HepG2 (cell line): ENCODE data around the gene RASSF4. TPM values are rescaled to one million over a fixed set of nuclear protein-coding genes. Genes with fewer than 3 reads are reported as not detected.

ENCODE experiments used
- ATAC-seq: fragments of 200-7000 bp; cut with Tn5 transposase; 3 replicates; pipeline ENCODE4 v1.9.1; 2020; ENCODE audit warnings: mild to moderate bottlenecking, moderate library complexity
- BruUV-seq: library from RNA; stranded (reverse); fragments of 400-500 nt; replicated peaks from 2 replicates; lab custom pipeline; 2021; lab: Mats Ljungman, UMichigan
- CTCF ChIA-PET: fragments of 300-600 bp; formaldehyde crosslinking; extraction: SDS; loops from one replicate; lab custom pipeline; 2021; ENCODE audit warnings: low total read pairs, inconsistent platforms, low intra/inter-chr PET ratio; lab: Yijun Ruan, JAX
- POLR2A ChIA-PET: fragments of 350-600 bp; sonication (Branson Sonifier 250); formaldehyde crosslinking; loops from one replicate; lab custom pipeline; 2020; ENCODE audit warnings: antibody characterized with exemption, inconsistent platforms; lab: Yijun Ruan, JAX
- DNase-seq: peaks from one replicate; pipeline ENCODE4 v3.0.0-alpha.2; 2015; ENCODE audit warnings: low spot score
- FAIRE-seq: peaks from 3 replicates; lab custom pipeline; 2011; peaks lifted over from hg19 to GRCh38; lab: Jason Lieb, UNC
- H2AFZ ChIP-seq: one replicate; pipeline ENCODE4 v1.6.1; 2011; ENCODE audit warnings: low read length, inconsistent platforms
- H3K27ac ChIP-seq: fragments of 300-600 bp; 3 replicates; pipeline ENCODE4 v1.8.0; 2011; ENCODE audit warnings: mixed run types, mild to moderate bottlenecking, mixed read lengths, low read length, inconsistent platforms; ENCODE audit not compliant: insufficient read depth; ENCODE audit errors: extremely low read length
- H3K27me3 ChIP-seq, 2 experiments: fragments of 200-600 bp in 1 of 2; 2 replicates in 1 of 2; 3 replicates in 1 of 2; pipeline versions ENCODE4 v1.6.0 to v1.8.0; 2011; ENCODE audit warnings: low read length in 2 of 2, mild to moderate bottlenecking in 2 of 2, moderate library complexity in 2 of 2, inconsistent platforms in 1 of 2; ENCODE audit not compliant: insufficient read depth in 2 of 2, control insufficient read depth in 1 of 2
- H3K36me3 ChIP-seq, 2 experiments: fragments of 200-600 bp in 1 of 2; replicated peaks in 1 of 2; 2 replicates in 1 of 2; 3 replicates in 1 of 2; pipeline versions ENCODE4 v1.5.1 to v1.8.0; 2011; ENCODE audit warnings: low read length in 2 of 2, inconsistent platforms in 1 of 2; ENCODE audit not compliant: insufficient read depth in 2 of 2, control insufficient read depth in 1 of 2
- H3K4me1 ChIP-seq: 2 replicates; pipeline ENCODE4 v1.5.1; 2012; ENCODE audit warnings: low read length, inconsistent platforms; ENCODE audit not compliant: insufficient read depth
- H3K4me2 ChIP-seq: 2 replicates; pipeline ENCODE4 v1.6.0; 2011; ENCODE audit warnings: low read depth, low read length, inconsistent platforms
- H3K4me3 ChIP-seq, 3 experiments: fragments of 200-600 bp in 1 of 3; sonication (generic), shearing (Covaris generic) in 1 of 3; replicated peaks in 1 of 3; 2 replicates each; pipeline ENCODE4 v1.5.1; 2011 to 2016; ENCODE audit warnings: low read length in 3 of 3, inconsistent platforms in 2 of 3, low read depth in 2 of 3, mild to moderate bottlenecking in 2 of 3, control low read depth in 1 of 3, mixed read lengths in 1 of 3; ENCODE audit not compliant: insufficient read depth in 1 of 3
- H3K79me2 ChIP-seq: one replicate; pipeline ENCODE4 v1.6.1; 2011; ENCODE audit warnings: low read length, inconsistent platforms; ENCODE audit not compliant: insufficient read depth
- H3K9ac ChIP-seq: 2 replicates; pipeline ENCODE4 v1.6.0; 2011; ENCODE audit warnings: mild to moderate bottlenecking, low read depth, low read length, inconsistent platforms; ENCODE audit not compliant: insufficient read depth
- H3K9me3 ChIP-seq: 2 replicates; pipeline ENCODE4 v1.5.1; 2012; ENCODE audit warnings: mild to moderate bottlenecking, low read length
- H4K20me1 ChIP-seq: 2 replicates; pipeline ENCODE4 v1.6.0; 2011; ENCODE audit warnings: inconsistent platforms, mild to moderate bottlenecking, low read length, moderate library complexity; ENCODE audit not compliant: insufficient read depth
- BRCA1 ChIP-seq: sonication (generic); formaldehyde crosslinking; IDR thresholded peaks from 2 replicates; pipeline ENCODE4 v1.4.0; 2020; ENCODE audit warnings: missing genetic modification reagents
- EED ChIP-seq: sonication (generic); formaldehyde crosslinking; IDR thresholded peaks from 2 replicates; pipeline ENCODE4 v1.5.0; 2020; ENCODE audit warnings: mild to moderate bottlenecking, missing genetic modification reagents
- FOXK1 ChIP-seq: sonication (generic); formaldehyde crosslinking; IDR thresholded peaks from 2 replicates; pipeline ENCODE4 v1.4.0; 2020; ENCODE audit warnings: low read depth, missing genetic modification reagents, borderline replicate concordance
- FOXO1 ChIP-seq: sonication (generic); formaldehyde crosslinking; IDR thresholded peaks from 2 replicates; pipeline ENCODE4 v1.4.0; 2020; ENCODE audit warnings: missing genetic modification reagents
- HNF4A ChIP-seq: sonication (generic); formaldehyde crosslinking; IDR thresholded peaks from 2 replicates; pipeline ENCODE4 v1.4.0; 2020; ENCODE audit warnings: missing genetic modification reagents
- HNRNPLL ChIP-seq: fragments of 200-400 bp; formaldehyde crosslinking; IDR thresholded peaks from 2 replicates; pipeline ENCODE4 v1.6.1; 2017; ENCODE audit warnings: mild to moderate bottlenecking, low read depth, low read length; ENCODE audit not compliant: poor library complexity, severe bottlenecking
- HOXD1 ChIP-seq: sonication (generic); formaldehyde crosslinking; IDR thresholded peaks from 2 replicates; pipeline ENCODE4 v1.5.0; 2020; ENCODE audit warnings: missing genetic modification reagents
- IRF9 ChIP-seq: sonication (generic); formaldehyde crosslinking; IDR thresholded peaks from 2 replicates; pipeline ENCODE4 v1.8.0; 2022; ENCODE audit warnings: missing genetic modification reagents, mild to moderate bottlenecking, borderline replicate concordance
- KAT8 ChIP-seq: IDR thresholded peaks from 2 replicates; pipeline ENCODE4 v1.6.1; 2016; ENCODE audit warnings: missing genetic modification reagents, missing compliant biosample characterization
- MEF2D ChIP-seq: sonication (generic); formaldehyde crosslinking; IDR thresholded peaks from 2 replicates; pipeline ENCODE4 v1.5.1; 2020; ENCODE audit warnings: mild to moderate bottlenecking, missing genetic modification reagents
- MXD3 ChIP-seq: IDR thresholded peaks from 2 replicates; pipeline ENCODE4 v1.6.1; 2016; ENCODE audit warnings: mild to moderate bottlenecking, missing biosample characterization, missing genetic modification reagents
- NFYC ChIP-seq: IDR thresholded peaks from 2 replicates; pipeline ENCODE4 v1.6.1; 2016; ENCODE audit warnings: missing genetic modification reagents, missing compliant biosample characterization
- SP2 ChIP-seq: sonication (generic); formaldehyde crosslinking; IDR thresholded peaks from 2 replicates; pipeline ENCODE4 v1.5.1; 2020; ENCODE audit warnings: mild to moderate bottlenecking, missing genetic modification reagents
- TBX2 ChIP-seq: sonication (generic); formaldehyde crosslinking; IDR thresholded peaks from 2 replicates; pipeline ENCODE4 v1.5.0; 2020; ENCODE audit warnings: missing genetic modification reagents, mild to moderate bottlenecking, borderline replicate concordance
- ZNF136 ChIP-seq: sonication (generic); formaldehyde crosslinking; IDR thresholded peaks from 2 replicates; pipeline ENCODE4 v1.8.1; 2022; ENCODE audit warnings: low read depth, mild to moderate bottlenecking, moderate library complexity, missing genetic modification reagents
- ZNF30 ChIP-seq: sonication (generic); formaldehyde crosslinking; IDR thresholded peaks from 2 replicates; pipeline ENCODE4 v1.5.0; 2020; ENCODE audit warnings: mild to moderate bottlenecking, missing genetic modification reagents
- WGBS: methylation state at CpG from one replicate; pipeline ENCODE4 v1.1.6; 2017; ENCODE audit warnings: low lambda C conversion rate; 5-methylcytosine and 5-hydroxymethylcytosine counted together
- in situ Hi-C: cut with HindIII; loops from 2 replicates; pipeline ENCODE4 v1.10.0; 2017; ENCODE audit warnings: low pct_unique_long_range_greater_than_20kb; ENCODE audit not compliant: extremely low pct_ligation_motif_present
- intact Hi-C: fragments of 100-400 bp; cut with micrococcal nuclease; formaldehyde crosslinking; loops from one replicate; pipeline ENCODE4 v1.10.0; 2022; ENCODE audit not compliant: unreplicated experiment
- polyA plus RNA-seq, 8 experiments: library from polyadenylated mRNA; depleted of rRNA in 3 of 8; stranded (reverse) in 7 of 8; unstranded in 1 of 8; fragments of >200 nt; fragmentation: Illumina TruSeq in 4 of 8; extraction: Trizol in 4 of 8; gene quantifications; 2 replicates each; pipeline versions ENCODE4 v1.2.1 to v1.2.3, GENCODE V29; 2011 to 2016; ENCODE audit warnings: low read depth in 4 of 8, missing spikeins in 1 of 8, mixed read lengths in 1 of 8; ENCODE audit not compliant: insufficient read depth in 1 of 8
- total RNA-seq, 5 experiments: library from RNA; depleted of rRNA; stranded (reverse); fragments of >200 nt; fragmentation: Illumina TruSeq; extraction: Trizol; gene quantifications; 2 replicates each; pipeline ENCODE4 v1.2.3, GENCODE V29; 2016; ENCODE audit warnings: low read depth in 1 of 5
- TF ChIP-seq, protein P1 (sequence below): sonication (generic); formaldehyde crosslinking; IDR thresholded peaks from 2 replicates; pipeline ENCODE4 v1.4.0; 2020; ENCODE audit warnings: missing genetic modification reagents; ENCODE audit errors: not compliant biosample characterization
- TF ChIP-seq, protein P2 (sequence below): sonication (generic); formaldehyde crosslinking; IDR thresholded peaks from 2 replicates; pipeline ENCODE4 v1.4.0; 2020; ENCODE audit warnings: missing genetic modification reagents

RASSF4 gene
- total and polyA plus RNA-seq, 2 of the 13 experiments (the other 11 are each of a cell fraction or from before 2014, with no cell fraction given) = 34.0 to 51.7 TPM

DNA sequence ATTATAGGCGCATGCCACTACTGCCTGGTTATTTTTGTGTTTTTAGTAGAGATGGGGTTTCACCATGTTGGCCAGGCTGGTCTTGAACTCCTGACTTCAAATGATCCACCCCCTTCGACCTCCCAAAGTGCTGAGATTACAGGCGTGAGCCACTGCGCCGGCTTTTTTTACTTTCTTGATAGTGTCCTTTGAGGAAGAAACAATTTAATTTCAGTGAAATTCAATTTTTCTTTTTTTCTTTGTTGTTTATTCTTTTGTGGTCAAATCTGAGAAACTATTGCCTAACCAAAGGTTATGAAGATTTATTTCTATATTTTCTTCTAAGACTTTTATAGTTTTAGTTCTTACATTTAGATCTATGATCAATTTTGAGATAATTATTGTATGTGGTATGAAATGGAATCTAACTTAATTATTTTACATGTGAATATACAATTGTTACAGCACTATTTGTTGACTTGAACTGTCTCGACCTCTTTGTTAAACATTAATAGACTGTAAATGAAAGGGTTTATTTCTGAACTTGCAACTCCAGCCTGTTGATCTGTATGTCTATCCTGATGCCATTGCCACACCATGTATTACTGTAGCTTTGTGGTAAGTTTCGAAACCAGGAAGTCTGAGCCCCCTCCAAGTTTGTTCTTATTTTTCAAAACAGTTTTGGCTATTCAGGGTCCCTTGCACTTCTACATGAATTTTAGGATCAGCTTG, 19.8 kb upstream of the RASSF4 start:
- in situ Hi-C loops = no loop called here
- ATAC-seq (peak; percentile 79), DNase-seq (peak; percentile 93), FAIRE-seq (peak; percentile 94)
- Histone ChIP-seq H3K27ac (peak overlapping the region; percentile 61), H3K4me2 (peak overlapping the region; percentile 30), H3K27me3 (no peaks in the 10 kb centered on the region), H3K9me3 (peaks cover 8% of the 10 kb centered on the region), H3K4me3 (no peak overlapping the region; a peak in 1 of 6 replicates), H3K36me3 (no peaks in the 10 kb centered on the region), H3K79me2 (no peaks in the 10 kb centered on the region), H3K4me1 (peaks cover 59% of the 10 kb centered on the region), H3K9ac (no peak overlapping the region), H2AFZ (no peak overlapping the region), H4K20me1 (no peaks in the 10 kb centered on the region)
- ChIA-PET CTCF (no interaction called here), POLR2A (interaction anchor here (1.0 to 2.7 kb wide), 7 partner anchors 10 to 41 kb away, joined by 4 to 28 read pairs (median 9); partner anchors contain the start of genes DEPP1 and RASSF4)
- no TSS peak for BruUV-seq
- intact Hi-C loops = no loop called here
- WGBS = 47% methylated on average over 7 of the region's 7 CpGs
- TF ChIP-seq MEF2D (CRISPR knock-in tag) = peak; percentile 67; the same call in 1 of the 2 replicates
- TF ChIP-seq, protein P1, sequence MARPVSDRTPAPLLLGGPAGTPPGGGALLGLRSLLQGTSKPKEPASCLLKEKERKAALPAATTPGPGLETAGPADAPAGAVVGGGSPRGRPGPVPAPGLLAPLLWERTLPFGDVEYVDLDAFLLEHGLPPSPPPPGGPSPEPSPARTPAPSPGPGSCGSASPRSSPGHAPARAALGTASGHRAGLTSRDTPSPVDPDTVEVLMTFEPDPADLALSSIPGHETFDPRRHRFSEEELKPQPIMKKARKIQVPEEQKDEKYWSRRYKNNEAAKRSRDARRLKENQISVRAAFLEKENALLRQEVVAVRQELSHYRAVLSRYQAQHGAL (CRISPR knock-in tag) = no peak
- TF ChIP-seq ZNF30 = no peak
- no peak for TF ChIP-seq BRCA1 (CRISPR knock-in tag)
- peak; percentile 86; the same call in 1 of the 2 replicates for TF ChIP-seq FOXK1 (CRISPR knock-in tag)
- TF ChIP-seq HNRNPLL = no peak
- no peak for TF ChIP-seq NFYC (CRISPR knock-in tag)
- no peak for TF ChIP-seq EED
- TF ChIP-seq MXD3 (CRISPR knock-in tag) = no peak
- peak; percentile 88; the same call in 1 of the 2 replicates for TF ChIP-seq FOXO1
- peak; percentile 57; the same call in 1 of the 2 replicates for TF ChIP-seq KAT8
- TF ChIP-seq HNF4A = peak; percentile 65
- no peak; the same call in 1 of the 2 replicates for TF ChIP-seq ZNF136
- no peak for TF ChIP-seq IRF9
- TF ChIP-seq, protein P2, sequence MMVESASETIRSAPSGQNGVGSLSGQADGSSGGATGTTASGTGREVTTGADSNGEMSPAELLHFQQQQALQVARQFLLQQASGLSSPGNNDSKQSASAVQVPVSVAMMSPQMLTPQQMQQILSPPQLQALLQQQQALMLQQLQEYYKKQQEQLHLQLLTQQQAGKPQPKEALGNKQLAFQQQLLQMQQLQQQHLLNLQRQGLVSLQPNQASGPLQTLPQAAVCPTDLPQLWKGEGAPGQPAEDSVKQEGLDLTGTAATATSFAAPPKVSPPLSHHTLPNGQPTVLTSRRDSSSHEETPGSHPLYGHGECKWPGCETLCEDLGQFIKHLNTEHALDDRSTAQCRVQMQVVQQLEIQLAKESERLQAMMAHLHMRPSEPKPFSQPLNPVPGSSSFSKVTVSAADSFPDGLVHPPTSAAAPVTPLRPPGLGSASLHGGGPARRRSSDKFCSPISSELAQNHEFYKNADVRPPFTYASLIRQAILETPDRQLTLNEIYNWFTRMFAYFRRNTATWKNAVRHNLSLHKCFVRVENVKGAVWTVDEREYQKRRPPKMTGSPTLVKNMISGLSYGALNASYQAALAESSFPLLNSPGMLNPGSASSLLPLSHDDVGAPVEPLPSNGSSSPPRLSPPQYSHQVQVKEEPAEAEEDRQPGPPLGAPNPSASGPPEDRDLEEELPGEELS = peak; percentile 89
- no peak for TF ChIP-seq SP2 (CRISPR knock-in tag)
- TF ChIP-seq TBX2 (CRISPR knock-in tag) = 0 out of 2 replicates have a peak, but pooled peaks have one; percentile 24
- 0 out of 2 replicates have a peak, but pooled peaks have one; percentile 57 for TF ChIP-seq HOXD1 (CRISPR knock-in tag)
